Measurements from ENCODE around the gene CCDC160. TPM values are rescaled to one million over a fixed set of nuclear protein-coding genes. Genes with fewer than 3 reads are reported as not detected.
"Not testable (repeated sequence)": the region's sequence is repeated elsewhere in the genome, so short reads cannot be mapped to it uniquely, and the experiment has no call there.

The CCDC160 gene
- total RNA-seq, 1 donor from 2014 or later, result 21.6 TPM

GRCh38 chrX:134258202-134258601, 21.2 kb downstream of the CCDC160 start:
- no peak overlapping the region for H3K4me2 ChIP-seq
- DNase-seq (ENCODE audit: low spot score), result no peak
- no peaks in the 10 kb centered on the region for H3K36me3 ChIP-seq
- Mint-ChIP-seq H3K9me3 (no peaks in the 10 kb centered on the region), H3K4me1 (peaks cover 9% of the 10 kb centered on the region), H3K27me3 (ENCODE audit: insufficient read depth, low read depth) (no peaks in the 10 kb centered on the region), H3K4me3 (no peak overlapping the region), H3K27ac (no peak overlapping the region), H3K36me3 (no peaks in the 10 kb centered on the region)
- H3K4me3 ChIP-seq, result no peak overlapping the region
- H3K79me2 ChIP-seq (ENCODE audit: low read depth), result no peaks in the 10 kb centered on the region
- no peaks in the 10 kb centered on the region for H3K9me3 ChIP-seq (ENCODE audit: low read depth)
- H3K27ac ChIP-seq, result no peak overlapping the region
- no peaks in the 10 kb centered on the region for H3K27me3 ChIP-seq
- H3K4me1 ChIP-seq, result no peaks in the 10 kb centered on the region
- H4K20me1 ChIP-seq (ENCODE audit: low read depth), result no peaks in the 10 kb centered on the region
- H3F3A ChIP-seq (ENCODE audit: low read depth), result no peaks in the 10 kb centered on the region
- TF ChIP-seq EZH2 (IDR thresholded peaks at IDR 0.05) (no peak), EZH2phosphoT487 (IDR thresholded peaks at IDR 0.05) (no peak), CTCF (IDR thresholded peaks at IDR 0.05) (no peak)
- H3K9ac ChIP-seq, result no peak overlapping the region
- H2AFZ ChIP-seq (replicated peaks), result no peak overlapping the region

- H3F3A ChIP-seq (ENCODE audit: low read depth), result not testable (repeated sequence)
These were observed 49.0 kb downstream of the CCDC160 start for GRCh38 chrX:134285934-134286333.

GRCh38 chrX:134287346-134287745, 50.4 kb downstream of the CCDC160 start:
- Histone ChIP-seq H3K4me1 (no peaks in the 10 kb centered on the region), H3K4me2 (no peak overlapping the region), H3K9me3 (ENCODE audit: low read depth) (peaks cover 6% of the 10 kb centered on the region), H3K27me3 (no peaks in the 10 kb centered on the region), H3F3A (ENCODE audit: low read depth) (no peaks in the 10 kb centered on the region), H3K27ac (no peak overlapping the region), H2AFZ (replicated peaks) (no peak overlapping the region), H3K4me3 (no peak overlapping the region), H3K36me3 (no peaks in the 10 kb centered on the region), H4K20me1 (ENCODE audit: low read depth) (no peaks in the 10 kb centered on the region), H3K9ac (no peak overlapping the region), H3K79me2 (ENCODE audit: low read depth) (no peaks in the 10 kb centered on the region)
- Mint-ChIP-seq H3K4me3 (no peak overlapping the region), H3K36me3 (peaks cover 2% of the 10 kb centered on the region), H3K9me3 (peaks cover 13% of the 10 kb centered on the region), H3K27ac (no peak overlapping the region), H3K27me3 (ENCODE audit: insufficient read depth, low read depth) (no peaks in the 10 kb centered on the region), H3K4me1 (no peaks in the 10 kb centered on the region)
- no peak for TF ChIP-seq EZH2phosphoT487 (IDR thresholded peaks at IDR 0.05)
- no peak for TF ChIP-seq EZH2 (IDR thresholded peaks at IDR 0.05)
- TF ChIP-seq CTCF (IDR thresholded peaks at IDR 0.05), result no peak
- no peak for DNase-seq (ENCODE audit: low spot score)

More at GRCh38 chrX:134285934-134286333, 49.0 kb downstream of the CCDC160 start:
- not testable (repeated sequence) for H3K36me3 Mint-ChIP-seq; H3K4me3 Mint-ChIP-seq; H3K27me3 ChIP-seq; H3K9ac ChIP-seq; H4K20me1 ChIP-seq (ENCODE audit: low read depth); H3K4me1 ChIP-seq; H3K9me3 ChIP-seq (ENCODE audit: low read depth); H3K27me3 Mint-ChIP-seq (ENCODE audit: insufficient read depth, low read depth); H3K4me3 ChIP-seq; H3K4me1 Mint-ChIP-seq; H3K4me2 ChIP-seq; H3K27ac ChIP-seq; H2AFZ ChIP-seq (replicated peaks); H3K27ac Mint-ChIP-seq; H3K36me3 ChIP-seq; DNase-seq (ENCODE audit: low spot score); H3K79me2 ChIP-seq (ENCODE audit: low read depth)
- H3K9me3 Mint-ChIP-seq, result peaks cover 14% of the 10 kb centered on the region

GRCh38 chrX:134294548-134294947, 57.6 kb downstream of the CCDC160 start:
- H3K27me3 Mint-ChIP-seq (ENCODE audit: insufficient read depth, low read depth), result no peaks in the 10 kb centered on the region
- H3K4me1 ChIP-seq, result no peaks in the 10 kb centered on the region
- H3K27ac ChIP-seq, result no peak overlapping the region
- no peak for DNase-seq (ENCODE audit: low spot score)
- H3K27me3 ChIP-seq, result no peaks in the 10 kb centered on the region
- no peak overlapping the region for H3K4me2 ChIP-seq
- H3K4me1 Mint-ChIP-seq, result peaks cover 5% of the 10 kb centered on the region
- no peaks in the 10 kb centered on the region for H4K20me1 ChIP-seq (ENCODE audit: low read depth)
- no peak overlapping the region for H3K9ac ChIP-seq
- H3K4me3 ChIP-seq, result no peak overlapping the region
- no peaks in the 10 kb centered on the region for H3K36me3 ChIP-seq
- TF ChIP-seq CTCF (IDR thresholded peaks at IDR 0.05), result peak; percentile 22
- TF ChIP-seq EZH2phosphoT487 (IDR thresholded peaks at IDR 0.05), result no peak
- H3K9me3 ChIP-seq (ENCODE audit: low read depth), result peaks cover 20% of the 10 kb centered on the region
- H3K36me3 Mint-ChIP-seq, result no peaks in the 10 kb centered on the region
- no peaks in the 10 kb centered on the region for H3F3A ChIP-seq (ENCODE audit: low read depth)
- no peaks in the 10 kb centered on the region for H3K79me2 ChIP-seq (ENCODE audit: low read depth)
- H3K9me3 Mint-ChIP-seq, result peaks cover 11% of the 10 kb centered on the region
- no peak overlapping the region for H3K27ac Mint-ChIP-seq
- no peak overlapping the region for H2AFZ ChIP-seq (replicated peaks)
- H3K4me3 Mint-ChIP-seq, result no peak overlapping the region

Other genes with a start within 250 kb of the CCDC160 start
- 127 and 207 TPM in 2 replicates for gene PHF6, start 136.1 kb downstream of the CCDC160 start, total RNA-seq (ENCODE audit: low replicate concordance)
- 16.3 and 20.9 TPM in 2 replicates for gene HPRT1, start 223.0 kb downstream of the CCDC160 start, total RNA-seq (ENCODE audit: low replicate concordance)

All from neural progenitor cell (in vitro differentiated cells).